Measurements from ENCODE around the gene SAE1. TPM values are rescaled to one million over a fixed set of nuclear protein-coding genes. Genes with fewer than 3 reads are reported as not detected.

SAE1 gene
- total and polyA plus RNA-seq, 2 experiments from 2014 or later: 143 to 177 TPM

DNA sequence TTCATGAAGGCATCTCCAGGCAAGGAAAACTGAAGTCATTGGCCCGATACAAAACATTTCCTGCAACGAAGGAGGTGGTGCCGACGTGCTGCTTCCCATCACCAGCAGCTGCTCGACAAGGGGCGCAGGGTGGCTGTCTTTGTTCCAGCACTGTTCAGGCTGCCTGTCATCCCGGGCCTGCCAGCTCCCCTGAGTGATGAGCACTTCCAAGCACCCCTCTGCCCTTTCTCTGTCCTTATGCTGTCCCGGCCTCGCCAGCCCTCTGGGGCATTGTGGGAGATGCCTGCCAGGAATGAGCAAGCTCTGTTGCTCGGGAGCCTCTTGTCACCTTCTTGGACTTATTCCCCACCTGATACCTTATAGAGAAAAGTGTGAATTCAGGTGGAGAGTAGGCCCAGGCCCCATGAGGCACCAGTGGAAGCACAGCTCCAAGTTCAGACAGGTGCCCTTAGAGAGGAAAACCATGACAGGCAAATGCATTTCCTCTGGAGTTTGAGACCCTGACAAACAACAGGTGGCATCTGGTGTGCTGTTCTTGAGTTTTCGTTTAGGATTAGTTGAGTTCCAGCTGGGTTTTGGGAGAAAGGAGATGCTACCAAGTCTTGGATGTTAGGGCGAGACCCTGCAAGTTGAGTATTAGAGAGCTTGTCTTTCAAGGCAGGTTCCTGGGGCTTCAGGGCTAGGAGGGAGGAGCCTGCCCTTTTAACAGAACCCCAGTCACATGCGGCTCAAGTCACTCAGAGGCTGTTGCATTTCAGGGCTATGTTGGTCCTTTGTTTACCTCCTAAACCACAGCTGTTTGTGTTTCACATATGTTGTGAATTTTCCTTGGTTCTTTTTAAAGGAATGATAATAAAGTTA, 78.9 kb downstream of the SAE1 start:
- TF ChIP-seq EZH2 (IDR thresholded peaks at IDR 0.05; ENCODE audit: insufficient read depth, poor library complexity, severe bottlenecking): no peak
- TF ChIP-seq EZH2phosphoT487 (IDR thresholded peaks at IDR 0.05; ENCODE audit: insufficient read depth, low read depth): no peak
- Histone ChIP-seq H3K27me3 (replicated peaks; ENCODE audit: insufficient read depth) (no peaks in the 10 kb centered on the region), H3K9ac (peak overlapping the region; percentile 69), H3K4me1 (ENCODE audit: insufficient read depth) (0 out of 2 replicates have a peak, but pooled peaks cover 5% of the 10 kb centered on the region), H3K36me3 (ENCODE audit: low read depth) (peaks cover 11% of the 10 kb centered on the region; the same call in 1 of the 2 replicates), H3K9me2 (ENCODE audit: insufficient read depth) (no peaks in the 10 kb centered on the region), H3K27ac (peak overlapping the region; percentile 70), H3K4me3 (no peak overlapping the region), H3K9me3 (ENCODE audit: low read depth) (no peaks in the 10 kb centered on the region), H3F3A (ENCODE audit: insufficient read depth) (peaks cover 28% of the 10 kb centered on the region; the same call in 1 of the 2 replicates), H2AFZ (no peak overlapping the region), H3K4me2 (ENCODE audit: unreplicated experiment) (no peak overlapping the region), H4K20me1 (ENCODE audit: insufficient read depth) (no peaks in the 10 kb centered on the region), H3K79me2 (ENCODE audit: insufficient read depth) (no peaks in the 10 kb centered on the region)
- DNase-seq: no peak
- 74 to 76% methylated on average over 12 to 13 of the region's 13 CpGs for WGBS, 2 experiments (ENCODE audit: low coverage in 1 of 2, low lambda C conversion rate in 2 of 2, missing lambda C conversion rate in 2 of 2)
- in situ Hi-C loops (cut with MboI): no loop called here

DNA sequence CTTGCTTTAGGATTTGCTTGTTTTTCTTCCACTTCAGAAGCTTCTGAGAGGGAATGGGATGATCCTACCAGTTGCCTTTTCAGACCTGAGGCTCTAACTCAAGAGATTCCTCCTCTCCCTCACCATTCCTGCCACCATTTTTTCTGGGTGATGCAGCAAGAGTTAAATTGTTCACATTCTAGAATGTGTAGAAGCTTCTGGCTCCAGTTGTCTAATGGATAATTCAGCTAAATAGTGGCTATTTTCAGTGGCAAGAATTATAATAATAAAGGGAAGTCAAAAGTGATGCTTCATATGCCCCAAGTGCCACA, 79.5 kb downstream of the SAE1 start:
- Histone ChIP-seq H4K20me1 (ENCODE audit: insufficient read depth) (no peaks in the 10 kb centered on the region), H3K36me3 (ENCODE audit: low read depth) (peaks cover 11% of the 10 kb centered on the region; the same call in 1 of the 2 replicates), H3F3A (ENCODE audit: insufficient read depth) (peaks cover 28% of the 10 kb centered on the region; the same call in 1 of the 2 replicates), H3K9me2 (ENCODE audit: insufficient read depth) (no peaks in the 10 kb centered on the region), H3K79me2 (ENCODE audit: insufficient read depth) (no peaks in the 10 kb centered on the region), H3K4me3 (no peak overlapping the region), H2AFZ (no peak overlapping the region), H3K27me3 (replicated peaks; ENCODE audit: insufficient read depth) (no peaks in the 10 kb centered on the region), H3K9me3 (ENCODE audit: low read depth) (no peaks in the 10 kb centered on the region), H3K4me2 (ENCODE audit: unreplicated experiment) (no peak overlapping the region), H3K9ac (peak overlapping the region; percentile 69), H3K4me1 (ENCODE audit: insufficient read depth) (0 out of 2 replicates have a peak, but pooled peaks cover 5% of the 10 kb centered on the region), H3K27ac (peak overlapping the region; percentile 70)
- DNase-seq: no peak
- in situ Hi-C loops (cut with MboI): no loop called here
- no peak for TF ChIP-seq EZH2phosphoT487 (IDR thresholded peaks at IDR 0.05; ENCODE audit: insufficient read depth, low read depth)
- no peak for TF ChIP-seq EZH2 (IDR thresholded peaks at IDR 0.05; ENCODE audit: insufficient read depth, poor library complexity, severe bottlenecking)

DNA sequence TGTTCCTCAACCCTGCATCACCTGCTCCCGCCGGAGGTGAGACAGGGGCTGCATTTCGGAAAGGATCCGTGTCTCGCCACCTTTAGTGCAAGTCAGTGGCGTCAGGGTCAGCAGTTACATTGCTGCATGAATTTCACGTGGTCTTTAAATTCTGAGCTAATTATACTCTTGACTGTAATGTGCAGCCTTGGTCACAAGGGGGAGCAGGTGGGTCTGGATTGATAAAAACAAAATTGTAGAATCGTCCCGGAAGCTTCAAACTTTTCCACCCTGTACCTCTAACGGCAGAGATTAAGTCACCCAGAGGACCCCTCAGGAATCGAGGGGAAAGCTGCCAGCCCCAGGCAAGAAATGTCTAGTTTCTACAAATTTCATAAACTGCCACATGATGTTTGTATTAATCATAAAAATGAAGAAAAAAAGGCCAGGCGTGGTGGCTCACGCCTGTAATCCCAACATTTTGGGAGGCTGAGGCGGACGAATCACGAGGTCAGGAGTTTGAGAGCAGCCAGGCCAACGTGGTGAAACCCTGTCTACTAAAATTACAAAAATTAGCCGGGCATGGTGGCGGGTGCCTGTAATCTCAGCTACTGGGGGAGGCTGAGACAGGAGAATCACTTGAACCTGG, 80.2 kb downstream of the SAE1 start:
- H3K4me1 ChIP-seq (ENCODE audit: insufficient read depth): 0 out of 2 replicates have a peak, but pooled peaks cover 5% of the 10 kb centered on the region
- peak overlapping the region; percentile 69 for H3K9ac ChIP-seq
- peaks cover 28% of the 10 kb centered on the region; the same call in 1 of the 2 replicates for H3F3A ChIP-seq (ENCODE audit: insufficient read depth)
- TF ChIP-seq EZH2 (IDR thresholded peaks at IDR 0.05; ENCODE audit: insufficient read depth, poor library complexity, severe bottlenecking) (no peak), EZH2phosphoT487 (IDR thresholded peaks at IDR 0.05; ENCODE audit: insufficient read depth, low read depth) (no peak)
- no peaks in the 10 kb centered on the region for H3K9me3 ChIP-seq (ENCODE audit: low read depth)
- no peaks in the 10 kb centered on the region for H3K27me3 ChIP-seq (replicated peaks; ENCODE audit: insufficient read depth)
- no peaks in the 10 kb centered on the region for H3K79me2 ChIP-seq (ENCODE audit: insufficient read depth)
- in situ Hi-C loops (cut with MboI): no loop called here
- no peak overlapping the region for H3K4me3 ChIP-seq
- H3K27ac ChIP-seq: peak overlapping the region; percentile 70
- H3K4me2 ChIP-seq (ENCODE audit: unreplicated experiment): peak overlapping the region; percentile 27
- no peaks in the 10 kb centered on the region for H4K20me1 ChIP-seq (ENCODE audit: insufficient read depth)
- peak; percentile 82 for DNase-seq
- H3K9me2 ChIP-seq (ENCODE audit: insufficient read depth): no peaks in the 10 kb centered on the region
- 30 to 31% methylated on average over 19 of the region's 19 CpGs for WGBS, 2 experiments (ENCODE audit: low coverage in 1 of 2, low lambda C conversion rate in 2 of 2, missing lambda C conversion rate in 2 of 2)
- H2AFZ ChIP-seq: peak overlapping the region; percentile 70
- H3K36me3 ChIP-seq (ENCODE audit: low read depth): peaks cover 11% of the 10 kb centered on the region; the same call in 1 of the 2 replicates

DNA sequence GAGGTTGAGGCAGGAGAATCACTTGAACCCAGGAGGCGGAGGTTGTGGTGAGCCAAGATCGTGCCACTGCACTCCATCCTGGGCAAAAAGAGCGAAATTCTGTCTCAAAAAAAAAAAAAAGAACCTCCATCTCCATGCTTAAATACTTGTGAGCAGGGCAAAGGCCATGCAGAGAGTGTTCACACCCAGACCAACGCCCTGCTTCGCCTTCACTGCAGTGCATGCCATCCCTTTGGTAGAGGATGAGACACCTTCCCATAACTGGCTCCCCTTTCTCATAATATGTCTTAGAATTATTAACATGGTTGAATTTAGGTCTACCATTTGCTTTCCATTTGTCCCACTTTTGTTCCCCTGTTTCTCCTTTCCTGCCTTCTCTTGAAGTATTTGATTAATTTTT, 84.9 kb downstream of the SAE1 start:
- in situ Hi-C loops (cut with MboI): no loop called here
- Histone ChIP-seq H3K4me1 (ENCODE audit: insufficient read depth) (0 out of 2 replicates have a peak, but pooled peaks cover 5% of the 10 kb centered on the region), H3K27me3 (replicated peaks; ENCODE audit: insufficient read depth) (no peaks in the 10 kb centered on the region), H4K20me1 (ENCODE audit: insufficient read depth) (no peaks in the 10 kb centered on the region), H3K4me2 (ENCODE audit: unreplicated experiment) (no peak overlapping the region), H3K9me2 (ENCODE audit: insufficient read depth) (no peaks in the 10 kb centered on the region), H3K9me3 (ENCODE audit: low read depth) (no peaks in the 10 kb centered on the region), H3K79me2 (ENCODE audit: insufficient read depth) (no peaks in the 10 kb centered on the region), H2AFZ (no peak overlapping the region), H3K27ac (no peak overlapping the region), H3K9ac (no peak overlapping the region), H3K36me3 (ENCODE audit: low read depth) (0 out of 2 replicates have a peak, but pooled peaks cover 3% of the 10 kb centered on the region), H3K4me3 (no peak overlapping the region), H3F3A (ENCODE audit: insufficient read depth) (peaks cover 6% of the 10 kb centered on the region; the same call in 1 of the 2 replicates)
- no peak for DNase-seq
- WGBS, 2 experiments (ENCODE audit: low coverage in 1 of 2, low lambda C conversion rate in 2 of 2, missing lambda C conversion rate in 2 of 2): 94 to 97% methylated on average over 5 of the region's 5 CpGs
- TF ChIP-seq EZH2phosphoT487 (IDR thresholded peaks at IDR 0.05; ENCODE audit: insufficient read depth, low read depth): no peak
- TF ChIP-seq EZH2 (IDR thresholded peaks at IDR 0.05; ENCODE audit: insufficient read depth, poor library complexity, severe bottlenecking): no peak
